ENCODE data around the gene USP9Y.

The USP9Y gene

DNA sequence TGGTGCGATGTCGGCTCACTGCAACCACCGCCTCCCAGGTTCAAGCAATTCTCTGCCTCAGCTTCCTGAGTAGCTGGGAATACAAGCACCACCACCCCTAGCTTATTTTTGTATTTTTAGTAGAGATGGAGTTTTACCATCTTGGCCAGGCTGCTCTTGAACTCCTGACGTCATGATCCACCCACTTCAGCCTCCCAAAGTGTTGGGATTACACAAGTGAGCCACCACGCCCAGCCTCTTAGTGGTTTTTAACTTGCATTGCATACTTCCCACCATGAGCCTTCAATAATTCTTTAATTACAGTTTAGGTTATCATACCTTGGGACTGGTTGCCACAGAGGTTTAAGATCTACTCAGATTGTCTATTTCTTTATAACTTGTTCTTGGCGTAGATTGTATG lies 14.3 kb downstream of the USP9Y start:
- no peaks in the 10 kb centered on the region for H3K4me1 Mint-ChIP-seq
- H3K9me3 Mint-ChIP-seq, result no peaks in the 10 kb centered on the region
- no peaks in the 10 kb centered on the region for H3K27me3 Mint-ChIP-seq (ENCODE audit: low read depth, poor library complexity)
- no peak for TF ChIP-seq CTCF (IDR thresholded peaks at IDR 0.05)
- H3K4me3 Mint-ChIP-seq, result no peak overlapping the region
- no peak for DNase-seq
- no peaks in the 10 kb centered on the region for H3K36me3 Mint-ChIP-seq (ENCODE audit: low read depth)
- H3K27ac Mint-ChIP-seq, result no peak overlapping the region

- Mint-ChIP-seq H3K4me1 (no peaks in the 10 kb centered on the region), H3K27ac (no peak overlapping the region), H3K36me3 (ENCODE audit: low read depth) (no peaks in the 10 kb centered on the region), H3K9me3 (no peaks in the 10 kb centered on the region), H3K4me3 (no peak overlapping the region), H3K27me3 (ENCODE audit: low read depth, poor library complexity) (no peaks in the 10 kb centered on the region)
- no peak for TF ChIP-seq CTCF (IDR thresholded peaks at IDR 0.05)
- no peak for DNase-seq
Observed at GRCh38 chrY:12729746-12730145, 28.7 kb downstream of the USP9Y start.

DNA sequence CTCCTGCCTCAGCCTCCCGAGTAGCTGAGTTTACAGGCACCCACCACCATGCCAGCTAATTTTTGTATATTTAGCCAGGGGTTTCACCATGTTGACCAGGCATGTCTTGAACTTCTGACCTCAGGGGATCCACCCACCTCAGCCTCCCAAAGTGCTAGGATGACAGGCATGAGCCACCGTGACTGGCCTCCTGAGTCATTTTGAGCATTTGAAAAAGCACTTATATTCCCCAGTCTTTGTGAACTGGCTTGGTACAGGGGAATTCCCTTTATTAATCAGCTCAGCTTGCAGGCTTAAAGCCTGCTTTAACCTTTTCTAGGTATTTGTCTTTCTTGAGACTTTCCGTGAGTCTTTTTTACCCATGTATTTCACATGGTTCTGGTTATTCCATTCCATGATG lies 32.6 kb downstream of the USP9Y start:
- no peak overlapping the region for H3K27ac Mint-ChIP-seq
- DNase-seq, result no peak
- H3K27me3 Mint-ChIP-seq (ENCODE audit: low read depth, poor library complexity), result no peaks in the 10 kb centered on the region
- TF ChIP-seq CTCF (IDR thresholded peaks at IDR 0.05), result no peak
- H3K9me3 Mint-ChIP-seq, result no peaks in the 10 kb centered on the region
- H3K36me3 Mint-ChIP-seq (ENCODE audit: low read depth), result no peaks in the 10 kb centered on the region
- H3K4me1 Mint-ChIP-seq, result no peaks in the 10 kb centered on the region
- no peak overlapping the region for H3K4me3 Mint-ChIP-seq

DNA sequence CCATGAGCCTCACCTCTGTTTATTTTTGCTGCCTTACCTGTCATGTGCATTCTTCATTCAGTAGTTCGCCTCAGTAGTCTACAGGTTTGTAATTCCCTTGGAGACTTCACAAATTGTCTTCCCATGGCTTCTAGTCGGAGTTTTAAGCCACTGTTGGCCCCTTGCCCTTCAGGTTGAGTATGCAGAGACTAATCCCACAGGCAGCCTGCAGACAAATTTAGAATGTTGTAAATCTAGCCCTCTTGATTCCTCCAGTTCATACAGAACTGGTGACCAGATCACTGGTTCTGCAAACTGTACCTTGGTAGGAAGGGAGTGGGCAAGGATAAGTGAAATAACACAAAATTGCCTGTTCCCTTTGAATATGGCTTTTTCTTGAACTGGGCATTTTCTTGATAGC lies 33.0 kb downstream of the USP9Y start:
- no peak for DNase-seq
- no peak for TF ChIP-seq CTCF (IDR thresholded peaks at IDR 0.05)
- Mint-ChIP-seq H3K36me3 (ENCODE audit: low read depth) (no peaks in the 10 kb centered on the region), H3K4me1 (no peaks in the 10 kb centered on the region), H3K9me3 (no peaks in the 10 kb centered on the region), H3K27ac (no peak overlapping the region), H3K4me3 (no peak overlapping the region), H3K27me3 (ENCODE audit: low read depth, poor library complexity) (no peaks in the 10 kb centered on the region)

- TF ChIP-seq CTCF (IDR thresholded peaks at IDR 0.05), result no peak
- DNase-seq, result no peak
- H3K36me3 Mint-ChIP-seq (ENCODE audit: low read depth), result no peaks in the 10 kb centered on the region
- H3K27ac Mint-ChIP-seq, result no peak overlapping the region
- H3K4me3 Mint-ChIP-seq, result no peak overlapping the region
- H3K9me3 Mint-ChIP-seq, result no peaks in the 10 kb centered on the region
- H3K4me1 Mint-ChIP-seq, result no peaks in the 10 kb centered on the region
- no peaks in the 10 kb centered on the region for H3K27me3 Mint-ChIP-seq (ENCODE audit: low read depth, poor library complexity)
Observed at GRCh38 chrY:12741414-12741813, 40.4 kb downstream of the USP9Y start.

- DNase-seq, result no peak
- Mint-ChIP-seq H3K9me3 (no peaks in the 10 kb centered on the region), H3K4me3 (no peak overlapping the region), H3K4me1 (no peaks in the 10 kb centered on the region), H3K27me3 (ENCODE audit: low read depth, poor library complexity) (no peaks in the 10 kb centered on the region), H3K36me3 (ENCODE audit: low read depth) (no peaks in the 10 kb centered on the region), H3K27ac (no peak overlapping the region)
- no peak for TF ChIP-seq CTCF (IDR thresholded peaks at IDR 0.05)
Observed at GRCh38 chrY:12742725-12743124, 41.7 kb downstream of the USP9Y start.
